Stimulated activated CD8-positive, alpha-beta memory T cell treated with anti-CD3 and anti-CD28 coated beads, Interleukin-2, amount 100 ng/mL, for 48 hours (primary cell): ENCODE results near the gene SETBP1.

ENCODE experiments used
- DNase-seq, 2 donors: peaks; one replicate each; pipeline ENCODE4 v3.0.0-alpha.2; 2020; ENCODE audit warnings: low read depth in 2 of 2

SETBP1 gene

GRCh38 chr18:45110577-45111501 lies 430.2 kb downstream of the SETBP1 start:
- no peak for DNase-seq

- no peak for DNase-seq
These were observed 430.8 kb downstream of the SETBP1 start for GRCh38 chr18:45111502-45111848.

GRCh38 chr18:45112682-45113081 lies 432.0 kb downstream of the SETBP1 start:
- no peak for DNase-seq

- DNase-seq, result no peak
These were observed 435.4 kb downstream of the SETBP1 start for GRCh38 chr18:45116116-45116515.
